HG03196 (cell line): ENCODE measurements around the gene SLA2.
"Not testable (repeated sequence)": the region's sequence is repeated elsewhere in the genome, so short reads cannot be mapped to it uniquely, and the experiment has no call there.

Source experiments
- ATAC-seq: cut with Tn5 transposase; IDR thresholded peaks from one replicate; pipeline ENCODE4 v1.9.1; 2021; ENCODE audit not compliant: unreplicated experiment

SLA2 gene

DNA sequence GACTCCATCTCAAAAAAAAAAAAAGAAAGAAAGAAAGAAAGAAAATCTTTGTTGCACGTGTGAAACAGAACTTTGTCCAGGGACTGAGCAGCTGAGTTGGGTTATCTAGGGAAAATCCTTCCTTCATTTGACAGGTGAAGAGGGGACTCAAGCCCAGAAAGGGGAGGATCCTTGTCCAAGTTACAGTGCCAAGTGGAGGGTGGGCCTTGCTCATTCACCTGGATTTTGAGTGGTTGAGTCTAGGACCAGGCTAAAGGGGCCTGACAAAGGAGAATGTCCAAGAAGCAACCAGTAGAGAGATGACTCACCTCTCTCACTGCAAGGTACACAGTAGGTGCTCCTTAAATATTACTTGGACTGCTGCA lies 69.9 kb downstream of the SLA2 start:
- no peak for ATAC-seq

DNA sequence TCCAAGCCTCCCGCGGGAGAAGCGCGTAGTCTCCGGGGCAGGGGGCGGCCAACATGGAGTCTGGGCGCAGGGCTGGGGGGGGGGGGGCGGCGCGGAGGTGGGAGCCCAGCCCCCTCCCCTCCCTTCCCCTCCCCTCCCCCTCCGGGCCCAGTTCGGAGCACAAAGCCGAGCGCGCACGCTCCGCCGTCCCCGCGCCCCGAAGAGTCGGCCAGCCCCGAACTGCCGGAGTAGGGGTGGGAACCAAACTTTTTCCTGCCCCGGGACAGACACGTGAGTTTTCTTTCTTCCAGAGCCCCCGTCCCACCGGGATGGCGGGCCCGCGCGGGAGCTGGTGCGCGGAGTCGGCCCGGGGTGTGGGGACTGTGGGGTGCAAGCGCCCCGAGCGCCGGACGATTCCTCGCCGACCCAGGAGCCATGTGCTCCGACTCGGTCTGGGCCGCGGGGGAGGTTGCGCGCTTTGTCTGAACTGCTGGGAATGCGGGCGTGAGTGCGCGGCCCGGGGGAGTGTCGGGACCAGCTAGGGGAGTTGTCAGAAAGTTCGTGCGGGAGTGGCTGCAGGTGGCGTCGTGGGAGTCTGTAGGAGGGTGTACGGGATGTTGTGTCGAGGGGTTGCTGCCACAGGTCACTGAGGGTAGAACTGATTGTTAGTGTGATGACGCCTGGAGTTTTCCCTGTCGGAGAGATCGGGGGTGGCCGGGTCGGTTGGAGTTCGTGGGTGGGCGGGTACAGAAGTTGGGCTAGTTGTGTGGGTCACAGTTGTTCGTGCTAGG lies 71.4 kb downstream of the SLA2 start:
- no peak for ATAC-seq

DNA sequence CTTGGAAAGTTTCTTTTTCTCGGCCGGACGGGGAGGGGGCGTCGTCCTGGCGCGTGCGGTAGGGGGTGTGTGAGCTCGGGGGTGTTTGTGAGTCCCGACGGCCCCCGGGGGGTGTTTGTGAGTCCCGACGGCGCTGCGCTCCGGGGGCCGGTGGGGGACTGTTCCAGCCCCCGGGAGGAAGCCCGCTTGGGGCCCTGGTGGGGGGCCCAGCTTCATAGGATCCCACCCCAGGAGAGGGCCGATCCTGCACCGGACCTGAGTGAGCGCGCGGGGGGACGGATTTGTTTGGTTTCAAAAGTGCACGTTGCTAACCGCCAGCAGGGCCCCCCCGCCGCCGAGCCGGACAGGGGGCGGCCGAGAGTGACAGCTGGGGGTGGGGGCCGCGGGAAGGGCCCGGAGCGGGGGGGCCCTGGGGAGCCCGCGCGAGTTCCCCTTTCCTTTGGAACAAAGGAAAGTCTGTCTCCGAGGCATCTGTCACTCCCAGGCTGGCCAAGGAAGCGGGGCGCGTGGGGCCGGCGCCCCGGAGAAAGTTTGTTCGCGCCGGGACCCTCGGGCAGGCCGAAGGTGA lies 72.1 kb downstream of the SLA2 start:
- ATAC-seq: no peak

DNA sequence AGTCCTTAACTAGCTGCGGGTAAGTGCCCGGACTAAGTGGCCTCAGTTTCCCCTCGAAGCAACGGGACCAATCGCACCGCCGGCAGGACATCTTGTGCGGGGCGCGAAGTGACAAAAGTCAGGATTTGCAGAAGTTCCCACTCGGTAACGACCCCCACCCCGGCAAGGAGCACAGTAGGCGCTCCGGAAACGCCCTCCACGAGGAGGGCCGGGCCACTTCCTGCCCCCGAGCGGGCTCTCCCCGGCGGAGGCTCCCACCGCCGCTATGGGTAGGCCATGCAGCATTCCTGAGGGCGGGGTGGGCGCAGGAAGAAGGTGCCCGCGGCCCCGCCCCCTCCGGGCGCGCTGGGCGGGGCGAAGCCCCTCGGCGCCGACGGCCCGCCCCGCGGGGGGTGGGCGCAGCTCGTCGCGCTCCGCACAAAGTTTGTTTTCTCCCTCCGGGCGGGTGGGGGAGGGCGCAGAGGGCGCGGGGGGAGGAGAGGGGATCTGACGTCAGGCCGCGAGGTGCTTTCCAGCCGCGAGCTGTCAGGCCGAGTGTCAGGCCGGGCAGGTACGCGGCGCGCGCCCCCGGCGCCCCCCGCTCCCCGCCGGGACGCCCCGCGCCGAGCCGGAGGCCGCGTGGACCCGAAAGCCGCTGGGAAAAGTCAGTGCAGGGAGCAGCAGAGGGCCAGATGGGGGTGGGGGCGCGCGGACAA lies 72.7 kb downstream of the SLA2 start, which contains the start of gene TGIF2:
TSS of gene TGIF2 (plus strand) at position 495 of the 695 bp plus-strand sequence. CDS start 5,178 bp downstream, outside the sequence.
- peak; percentile 64 for ATAC-seq

DNA sequence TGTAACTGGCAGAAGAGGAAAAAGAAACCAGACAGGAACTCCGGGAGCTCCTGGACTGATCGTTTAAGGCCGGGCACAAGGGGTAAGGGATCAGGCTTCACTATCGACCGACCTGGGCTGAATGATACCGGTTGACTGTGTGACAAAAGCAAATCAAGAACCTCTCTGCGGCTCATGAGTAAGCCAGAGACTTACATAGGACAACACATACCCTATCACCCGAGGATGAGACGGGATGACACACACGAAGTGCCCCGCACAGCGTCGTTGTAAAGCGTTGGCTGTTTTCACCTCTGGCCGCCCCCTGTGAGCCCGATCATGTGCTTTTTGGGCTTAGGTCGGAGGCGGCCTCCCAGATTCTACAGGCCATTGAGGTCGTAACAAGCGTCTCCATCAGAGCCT lies 73.3 kb downstream of the SLA2 start:
- peak; percentile 14 for ATAC-seq

DNA sequence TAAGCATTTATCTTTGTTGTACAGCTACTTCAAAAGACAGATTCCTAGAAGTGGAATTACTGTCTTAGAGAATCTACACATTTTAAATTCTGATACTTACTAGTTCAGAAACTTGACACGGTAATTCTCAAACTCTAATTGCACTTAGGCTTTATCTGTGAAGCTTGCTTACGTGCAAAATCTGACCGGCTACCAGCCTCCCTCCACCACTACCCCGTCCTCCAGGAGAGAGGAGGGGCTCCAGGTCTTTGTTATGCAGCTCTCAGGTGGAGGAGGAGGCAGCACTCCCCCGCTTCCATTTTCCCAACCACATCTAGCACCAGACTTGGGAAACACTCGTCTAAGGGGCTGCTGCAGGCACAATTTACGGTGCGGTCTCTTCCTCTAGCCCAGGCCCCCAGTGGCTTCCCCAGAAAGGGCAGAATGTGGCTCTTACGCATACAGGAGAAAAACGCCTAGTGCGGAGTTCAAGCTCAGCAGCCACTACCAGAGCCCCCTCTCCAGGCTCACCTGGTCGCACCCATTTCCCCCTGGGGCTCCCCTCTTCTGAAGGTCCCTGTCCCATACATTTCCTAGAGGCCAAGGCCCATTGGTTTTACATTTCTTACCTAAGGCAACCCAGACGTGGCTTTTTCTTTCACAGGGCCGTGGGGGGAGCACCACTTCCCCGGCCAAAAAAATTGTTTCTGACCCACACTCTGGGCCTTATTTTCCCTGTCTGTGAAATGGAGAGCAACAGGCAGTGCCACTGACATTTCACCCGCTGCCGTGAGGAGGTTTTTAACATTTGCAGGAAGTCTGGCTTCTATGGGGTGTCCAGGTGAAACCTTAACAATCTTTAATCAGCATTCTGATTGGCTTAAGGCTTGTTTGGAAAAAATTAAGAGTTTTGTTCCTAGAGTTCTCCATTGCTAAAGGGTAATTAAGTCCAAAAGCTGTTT lies 74.2 kb downstream of the SLA2 start:
- ATAC-seq: no peak

DNA sequence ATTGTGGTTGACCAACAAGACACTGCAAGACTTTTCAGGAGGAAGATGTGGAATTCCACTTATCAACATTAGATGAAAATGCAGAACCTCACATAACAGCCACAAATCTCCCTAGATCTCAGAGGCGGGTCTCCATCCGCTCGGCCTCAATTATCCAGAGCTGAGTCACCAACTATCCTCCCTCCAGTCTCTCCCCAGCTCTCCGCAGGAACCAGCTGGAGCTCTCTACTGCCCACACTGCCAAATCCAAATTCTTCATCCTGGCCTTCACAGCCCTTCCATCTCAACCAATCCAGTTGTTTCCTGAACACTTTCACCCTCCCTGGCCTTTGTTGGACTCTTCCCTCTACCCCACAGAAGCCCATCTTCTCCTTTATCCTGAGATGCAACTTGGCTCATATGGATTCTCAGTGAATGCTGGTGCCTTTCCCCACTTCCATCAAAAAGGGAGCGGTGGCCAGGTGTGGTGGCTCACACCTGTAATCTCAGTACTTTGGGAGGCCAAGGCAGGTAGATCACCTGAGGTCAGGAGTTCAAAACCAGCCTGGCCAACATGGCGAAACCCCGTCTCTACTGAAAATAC lies 76.1 kb downstream of the SLA2 start:
- ATAC-seq: no peak

DNA sequence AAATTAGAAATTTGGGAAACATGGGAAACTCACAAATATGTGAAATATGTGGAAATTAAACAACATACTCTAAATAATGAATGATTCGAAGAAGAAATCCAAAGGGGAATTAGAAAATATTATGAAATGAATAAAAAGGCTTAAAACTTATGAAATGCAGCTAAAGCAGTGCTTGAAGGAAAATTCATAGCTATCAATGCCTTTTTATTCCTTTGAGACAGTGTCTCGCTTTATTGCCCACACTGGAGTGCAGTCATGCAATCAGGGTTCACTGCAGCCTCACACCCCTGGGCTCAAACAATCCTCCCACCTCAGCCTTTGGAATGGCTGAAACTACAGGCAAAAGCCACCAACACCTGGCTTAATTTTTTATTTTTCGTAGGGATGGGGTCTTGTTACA lies 80.5 kb downstream of the SLA2 start:
- ATAC-seq: no peak

DNA sequence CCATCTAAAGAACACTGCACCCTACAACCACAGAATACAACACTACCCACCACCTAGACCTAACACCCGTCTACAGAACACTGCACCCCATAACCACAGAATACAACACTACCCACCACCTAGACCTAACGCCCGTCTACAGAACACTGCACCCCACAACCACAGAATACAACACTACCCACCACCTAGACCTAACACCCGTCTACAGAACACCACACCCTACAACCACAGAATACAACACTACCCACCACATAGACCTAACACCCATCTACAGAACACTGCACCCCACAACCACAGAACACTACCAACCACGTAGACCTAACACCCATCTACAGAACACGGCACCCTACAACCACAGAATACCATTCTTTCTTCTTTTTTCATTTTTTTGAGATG lies 81.3 kb downstream of the SLA2 start:
- ATAC-seq: not testable (repeated sequence)

DNA sequence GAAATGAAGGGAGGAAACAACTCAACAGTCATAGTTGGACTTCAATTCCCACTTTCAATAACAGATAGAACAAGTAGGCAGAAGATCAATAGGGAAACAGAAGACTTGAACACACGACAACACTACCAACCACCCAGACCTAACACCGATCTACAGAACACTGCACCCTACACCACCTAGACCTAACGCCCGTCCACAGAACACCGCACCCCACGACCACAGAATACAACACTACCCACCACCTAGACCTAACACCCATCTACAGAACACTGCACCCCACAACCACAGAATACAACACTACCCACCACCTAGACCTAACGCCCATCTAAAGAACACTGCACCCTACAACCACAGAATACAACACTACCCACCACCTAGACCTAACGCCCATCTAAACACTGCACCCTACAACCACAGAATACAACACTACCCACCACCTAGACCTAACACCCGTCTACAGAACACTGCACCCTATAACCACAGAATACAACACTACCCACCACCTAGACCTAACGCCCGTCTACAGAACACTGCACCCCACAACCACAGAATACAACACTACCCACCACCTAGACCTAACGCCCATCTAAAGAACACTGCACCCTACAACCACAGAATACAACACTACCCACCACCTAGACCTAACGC lies 81.8 kb downstream of the SLA2 start:
- not testable (repeated sequence) for ATAC-seq

DNA sequence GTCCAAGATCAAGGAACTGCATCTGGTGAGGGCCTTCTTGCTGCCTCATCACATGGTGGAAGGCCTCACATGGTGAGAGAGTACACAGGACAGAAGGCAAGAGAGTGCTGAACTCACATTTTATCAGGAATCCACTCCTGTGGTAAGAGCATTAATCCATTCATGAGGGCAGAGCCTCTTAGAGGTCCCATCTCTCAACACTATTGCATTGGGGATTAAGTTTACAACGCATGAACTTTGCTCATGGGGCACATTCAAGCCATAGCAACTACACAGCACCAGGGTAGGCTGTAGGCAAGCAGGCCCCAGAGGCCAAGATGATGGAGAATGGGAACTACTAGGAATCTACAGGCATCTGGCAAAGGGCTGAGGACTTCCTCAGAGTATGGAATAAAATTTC lies 82.6 kb downstream of the SLA2 start:
- ATAC-seq: no peak

DNA sequence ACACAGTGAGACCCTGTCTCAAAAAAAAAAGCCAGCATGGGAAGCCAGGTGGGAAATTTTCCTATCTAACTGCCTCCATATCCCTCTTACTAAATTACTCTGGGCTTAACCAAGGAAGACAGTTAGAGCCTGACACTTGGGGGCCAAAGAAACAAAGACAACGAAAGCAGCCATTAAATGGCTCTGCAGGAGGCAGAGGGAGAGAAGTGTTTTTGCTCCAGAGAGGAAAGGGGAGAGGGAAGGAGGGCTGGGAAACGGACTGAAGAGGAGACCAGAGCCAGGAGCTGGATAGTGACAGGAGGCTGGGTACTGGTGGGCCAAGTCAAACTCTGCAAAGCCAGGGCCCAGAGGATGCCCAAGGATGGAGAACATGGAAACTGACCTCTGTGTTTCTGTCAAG lies 83.3 kb downstream of the SLA2 start:
- no peak for ATAC-seq
